ENCODE results near the gene ARID5B. TPM values are rescaled to one million over a fixed set of nuclear protein-coding genes. Genes with fewer than 3 reads are reported as not detected.

ARID5B gene
- total and polyA plus RNA-seq, 2 donors = 11.3 to 18.6 TPM

- peak overlapping the region; percentile 6 to 75 for H3K27ac ChIP-seq (ENCODE audit: low read depth in 1 of 2, low read length in 1 of 2)
- DNase-seq (ENCODE audit: low read depth in 6 of 9, low spot score in 9 of 9) = peak in 1 of 9 donors; percentile 44
- no peaks in the 10 kb centered on the region for H3K27me3 ChIP-seq (ENCODE audit: control insufficient read depth in 2 of 2, insufficient read depth in 1 of 2, low read length in 1 of 2)
- H3K9me3 ChIP-seq (ENCODE audit: control insufficient read depth in 2 of 2, insufficient read depth in 1 of 2, low read length in 1 of 2) = no peaks in the 10 kb centered on the region
- no peak overlapping the region for H3K4me3 ChIP-seq (ENCODE audit: low read length in 2 of 2)
- WGBS = 89% methylated on average over 2 of the region's 2 CpGs
- peaks cover 19 to 53% of the 10 kb centered on the region in 2 donors for H3K4me1 ChIP-seq (ENCODE audit: control insufficient read depth in 2 of 2, insufficient read depth in 2 of 2, low read length in 2 of 2)
- H3K36me3 ChIP-seq (ENCODE audit: control insufficient read depth in 2 of 2, insufficient read depth in 2 of 2, low read length in 1 of 2) = peaks cover 13 to 15% of the 10 kb centered on the region in 2 donors
Observed at GRCh38 chr10:62047960-62048383, 146.5 kb downstream of the ARID5B start.

GRCh38 chr10:62048470-62048869 lies 147.0 kb downstream of the ARID5B start:
- Histone ChIP-seq H3K27ac (ENCODE audit: low read depth in 1 of 2, low read length in 1 of 2) (peak overlapping the region in 1 of 2 donors; percentile 75), H3K9me3 (ENCODE audit: control insufficient read depth in 2 of 2, insufficient read depth in 1 of 2, low read length in 1 of 2) (no peaks in the 10 kb centered on the region), H3K4me1 (ENCODE audit: control insufficient read depth in 2 of 2, insufficient read depth in 2 of 2, low read length in 2 of 2) (peaks cover 19 to 54% of the 10 kb centered on the region in 2 donors), H3K4me3 (ENCODE audit: low read length in 2 of 2) (no peak overlapping the region), H3K36me3 (ENCODE audit: control insufficient read depth in 2 of 2, insufficient read depth in 2 of 2, low read length in 1 of 2) (peaks cover 17 to 18% of the 10 kb centered on the region in 2 donors), H3K27me3 (ENCODE audit: control insufficient read depth in 2 of 2, insufficient read depth in 1 of 2, low read length in 1 of 2) (no peaks in the 10 kb centered on the region)
- DNase-seq (ENCODE audit: low read depth in 6 of 9, low spot score in 9 of 9) = no peak
- WGBS = 89% methylated on average over 5 of the region's 5 CpGs

- 88% methylated on average over 21 of the region's 21 CpGs for WGBS
- peak overlapping the region; percentile 72 to 75 for H3K27ac ChIP-seq (ENCODE audit: low read depth in 1 of 2, low read length in 1 of 2)
- DNase-seq (ENCODE audit: low read depth in 6 of 9, low spot score in 9 of 9) = peak in 1 of 9 donors; percentile 41
- no peaks in the 10 kb centered on the region for H3K27me3 ChIP-seq (ENCODE audit: control insufficient read depth in 2 of 2, insufficient read depth in 1 of 2, low read length in 1 of 2)
- H3K4me1 ChIP-seq (ENCODE audit: control insufficient read depth in 2 of 2, insufficient read depth in 2 of 2, low read length in 2 of 2) = peaks cover 19 to 49% of the 10 kb centered on the region in 2 donors
- H3K9me3 ChIP-seq (ENCODE audit: control insufficient read depth in 2 of 2, insufficient read depth in 1 of 2, low read length in 1 of 2) = no peaks in the 10 kb centered on the region
- H3K4me3 ChIP-seq (ENCODE audit: low read length in 2 of 2) = peak overlapping the region in 1 of 2 donors; percentile 11
- peaks cover 17 to 24% of the 10 kb centered on the region in 2 donors for H3K36me3 ChIP-seq (ENCODE audit: control insufficient read depth in 2 of 2, insufficient read depth in 2 of 2, low read length in 1 of 2)
Observed at GRCh38 chr10:62048919-62049623, 147.6 kb downstream of the ARID5B start.

GRCh38 chr10:62049624-62050345 lies 148.3 kb downstream of the ARID5B start:
- Histone ChIP-seq H3K4me1 (ENCODE audit: control insufficient read depth in 2 of 2, insufficient read depth in 2 of 2, low read length in 2 of 2) (peaks cover 19 to 49% of the 10 kb centered on the region in 2 donors), H3K36me3 (ENCODE audit: control insufficient read depth in 2 of 2, insufficient read depth in 2 of 2, low read length in 1 of 2) (peaks cover 17 to 29% of the 10 kb centered on the region in 2 donors), H3K27ac (ENCODE audit: low read depth in 1 of 2, low read length in 1 of 2) (peak overlapping the region; percentile 75 to 80), H3K9me3 (ENCODE audit: control insufficient read depth in 2 of 2, insufficient read depth in 1 of 2, low read length in 1 of 2) (no peaks in the 10 kb centered on the region), H3K27me3 (ENCODE audit: control insufficient read depth in 2 of 2, insufficient read depth in 1 of 2, low read length in 1 of 2) (no peaks in the 10 kb centered on the region), H3K4me3 (ENCODE audit: low read length in 2 of 2) (peak overlapping the region; percentile 11 to 14)
- 86% methylated on average over 2 of the region's 2 CpGs for WGBS
- DNase-seq (ENCODE audit: low read depth in 6 of 9, low spot score in 9 of 9) = no peak

- peaks cover 17 to 47% of the 10 kb centered on the region in 2 donors for H3K4me1 ChIP-seq (ENCODE audit: control insufficient read depth in 2 of 2, insufficient read depth in 2 of 2, low read length in 2 of 2)
- H3K27me3 ChIP-seq (ENCODE audit: control insufficient read depth in 2 of 2, insufficient read depth in 1 of 2, low read length in 1 of 2) = no peaks in the 10 kb centered on the region
- peak overlapping the region; percentile 1 to 11 for H3K4me3 ChIP-seq (ENCODE audit: low read length in 2 of 2)
- H3K27ac ChIP-seq (ENCODE audit: low read depth in 1 of 2, low read length in 1 of 2) = peak overlapping the region; percentile 75 to 77
- peaks cover 17 to 33% of the 10 kb centered on the region in 2 donors for H3K36me3 ChIP-seq (ENCODE audit: control insufficient read depth in 2 of 2, insufficient read depth in 2 of 2, low read length in 1 of 2)
- no peak for DNase-seq (ENCODE audit: low read depth in 6 of 9, low spot score in 9 of 9)
- no peaks in the 10 kb centered on the region for H3K9me3 ChIP-seq (ENCODE audit: control insufficient read depth in 2 of 2, insufficient read depth in 1 of 2, low read length in 1 of 2)
- WGBS = 81% methylated on average over 5 of the region's 5 CpGs
Observed at GRCh38 chr10:62050346-62050892, 148.9 kb downstream of the ARID5B start.

- DNase-seq (ENCODE audit: low read depth in 6 of 9, low spot score in 9 of 9) = peak in 1 of 9 donors; percentile 59
- H3K27ac ChIP-seq (ENCODE audit: low read depth in 1 of 2, low read length in 1 of 2) = peak overlapping the region; percentile 75 to 77
- WGBS = 85% methylated on average over 9 of the region's 9 CpGs
- H3K36me3 ChIP-seq (ENCODE audit: control insufficient read depth in 2 of 2, insufficient read depth in 2 of 2, low read length in 1 of 2) = peaks cover 17 to 37% of the 10 kb centered on the region in 2 donors
- no peaks in the 10 kb centered on the region for H3K9me3 ChIP-seq (ENCODE audit: control insufficient read depth in 2 of 2, insufficient read depth in 1 of 2, low read length in 1 of 2)
- H3K4me3 ChIP-seq (ENCODE audit: low read length in 2 of 2) = peak overlapping the region in 1 of 2 donors; percentile 11
- H3K4me1 ChIP-seq (ENCODE audit: control insufficient read depth in 2 of 2, insufficient read depth in 2 of 2, low read length in 2 of 2) = peaks cover 12 to 42% of the 10 kb centered on the region in 2 donors
- H3K27me3 ChIP-seq (ENCODE audit: control insufficient read depth in 2 of 2, insufficient read depth in 1 of 2, low read length in 1 of 2) = no peaks in the 10 kb centered on the region
Observed at GRCh38 chr10:62050893-62051433, 149.5 kb downstream of the ARID5B start.

GRCh38 chr10:62052276-62052675 lies 150.8 kb downstream of the ARID5B start:
- H3K27me3 ChIP-seq (ENCODE audit: control insufficient read depth in 2 of 2, insufficient read depth in 1 of 2, low read length in 1 of 2) = no peaks in the 10 kb centered on the region
- DNase-seq (ENCODE audit: low read depth in 6 of 9, low spot score in 9 of 9) = no peak
- peaks cover 20 to 45% of the 10 kb centered on the region in 2 donors for H3K36me3 ChIP-seq (ENCODE audit: control insufficient read depth in 2 of 2, insufficient read depth in 2 of 2, low read length in 1 of 2)
- WGBS = 99% methylated on average over 4 of the region's 4 CpGs
- H3K4me3 ChIP-seq (ENCODE audit: low read length in 2 of 2) = no peak overlapping the region
- peaks cover 6 to 31% of the 10 kb centered on the region in 2 donors for H3K4me1 ChIP-seq (ENCODE audit: control insufficient read depth in 2 of 2, insufficient read depth in 2 of 2, low read length in 2 of 2)
- no peaks in the 10 kb centered on the region for H3K9me3 ChIP-seq (ENCODE audit: control insufficient read depth in 2 of 2, insufficient read depth in 1 of 2, low read length in 1 of 2)
- H3K27ac ChIP-seq (ENCODE audit: low read depth in 1 of 2, low read length in 1 of 2) = no peak overlapping the region

GRCh38 chr10:62053860-62054259 lies 152.4 kb downstream of the ARID5B start:
- no peaks in the 10 kb centered on the region for H3K9me3 ChIP-seq (ENCODE audit: control insufficient read depth in 2 of 2, insufficient read depth in 1 of 2, low read length in 1 of 2)
- no peak overlapping the region for H3K4me3 ChIP-seq (ENCODE audit: low read length in 2 of 2)
- WGBS = 57% methylated on average over 2 of the region's 2 CpGs
- peaks cover 2 to 17% of the 10 kb centered on the region in 2 donors for H3K4me1 ChIP-seq (ENCODE audit: control insufficient read depth in 2 of 2, insufficient read depth in 2 of 2, low read length in 2 of 2)
- DNase-seq (ENCODE audit: low read depth in 6 of 9, low spot score in 9 of 9) = no peak
- H3K27ac ChIP-seq (ENCODE audit: low read depth in 1 of 2, low read length in 1 of 2) = no peak overlapping the region
- H3K27me3 ChIP-seq (ENCODE audit: control insufficient read depth in 2 of 2, insufficient read depth in 1 of 2, low read length in 1 of 2) = no peaks in the 10 kb centered on the region
- peaks cover 20 to 61% of the 10 kb centered on the region in 2 donors for H3K36me3 ChIP-seq (ENCODE audit: control insufficient read depth in 2 of 2, insufficient read depth in 2 of 2, low read length in 1 of 2)

Measured in thymus (tissue), 11 donors.